AG04450 (cell line): ENCODE results near the gene RGS18. TPM values are rescaled to one million over a fixed set of nuclear protein-coding genes. Genes with fewer than 3 reads are reported as not detected.
"Not testable (repeated sequence)": the region's sequence is repeated elsewhere in the genome, so short reads cannot be mapped to it uniquely, and the experiment has no call there.

Experiments used
- CTCF ChIA-PET: fragments of 300-600, 350-600 bp; formaldehyde crosslinking; extraction: SDS; loops from one replicate; lab custom pipeline; 2022; ENCODE audit warnings: antibody characterized with exemption, inconsistent platforms; lab: Charles Lee
- POLR2A ChIA-PET: fragments of 350-600 bp; formaldehyde crosslinking; extraction: SDS; loops from one replicate; lab custom pipeline; 2021; ENCODE audit warnings: antibody characterized with exemption, inconsistent platforms; lab: Yijun Ruan, JAX
- DNase-seq: peaks from one replicate; pipeline ENCODE4 v3.0.0-alpha.2; 2011; ENCODE audit warnings: low read depth, low spot score
- H3K27ac ChIP-seq: one replicate; pipeline ENCODE4 v1.5.1; 2012; ENCODE audit warnings: low read depth, low read length, control low read depth
- H3K27me3 ChIP-seq: one replicate; pipeline ENCODE4 v1.6.0; 2012; ENCODE audit warnings: low read length; ENCODE audit not compliant: control insufficient read depth, insufficient read depth
- H3K4me3 ChIP-seq: 2 replicates; pipeline ENCODE4 v1.5.1; 2011; ENCODE audit warnings: mild to moderate bottlenecking, low read depth, low read length, control low read depth
- H3K9me3 ChIP-seq: 2 replicates; pipeline ENCODE4 v1.5.1; 2012; ENCODE audit warnings: low read length; ENCODE audit not compliant: control insufficient read depth, insufficient read depth
- CTCF ChIP-seq: IDR thresholded peaks from 2 replicates; pipeline ENCODE4 v1.5.1; 2011; ENCODE audit warnings: low read depth, low read length, control low read depth, inconsistent platforms
- polyA plus RNA-seq: library from polyadenylated mRNA; depleted of rRNA; stranded (reverse); fragments of >200 nt; gene quantifications from 2 replicates; pipeline ENCODE4 v1.2.3, GENCODE V29; 2011

The RGS18 gene
- polyA plus RNA-seq, 1 experiment, result 1.6 TPM

GRCh38 chr1:192122668-192123067 lies 35.6 kb upstream of the RGS18 start:
- ChIA-PET CTCF (no interaction called here), POLR2A (no interaction called here)
- no peaks in the 10 kb centered on the region for H3K27me3 ChIP-seq
- no peak overlapping the region for H3K27ac ChIP-seq
- H3K4me3 ChIP-seq, result no peak overlapping the region
- H3K9me3 ChIP-seq, result no peaks in the 10 kb centered on the region; the same call in 1 of the 2 replicates
- no peak for TF ChIP-seq CTCF
- DNase-seq, result no peak

GRCh38 chr1:192123212-192123611 lies 35.0 kb upstream of the RGS18 start:
- no peaks in the 10 kb centered on the region for H3K27me3 ChIP-seq
- no peak overlapping the region for H3K27ac ChIP-seq
- POLR2A ChIA-PET, result no interaction called here
- no peak for DNase-seq
- H3K9me3 ChIP-seq, result no peaks in the 10 kb centered on the region; the same call in 1 of the 2 replicates
- TF ChIP-seq CTCF, result no peak
- no peak overlapping the region for H3K4me3 ChIP-seq
- CTCF ChIA-PET, result no interaction called here

- DNase-seq, result no peak
- ChIA-PET POLR2A (no interaction called here), CTCF (interaction anchor here (0.6 kb wide), 1 partner anchor 214 kb away, joined by 3 read pairs; no protein-coding TSS in a partner anchor)
- H3K9me3 ChIP-seq, result no peaks in the 10 kb centered on the region; the same call in 1 of the 2 replicates
- H3K27ac ChIP-seq, result no peak overlapping the region
- no peak for TF ChIP-seq CTCF
- H3K27me3 ChIP-seq, result no peaks in the 10 kb centered on the region
- H3K4me3 ChIP-seq, result no peak overlapping the region
Observed at GRCh38 chr1:192126030-192126619, 32.1 kb upstream of the RGS18 start.

GRCh38 chr1:192130175-192130574 lies 28.1 kb upstream of the RGS18 start:
- POLR2A ChIA-PET, result no interaction called here
- H3K27ac ChIP-seq, result no peak overlapping the region
- H3K27me3 ChIP-seq, result no peaks in the 10 kb centered on the region
- no peak for DNase-seq
- peaks cover 3% of the 10 kb centered on the region; the same call in 1 of the 2 replicates for H3K9me3 ChIP-seq
- no peak for TF ChIP-seq CTCF
- CTCF ChIA-PET, result no interaction called here
- no peak overlapping the region for H3K4me3 ChIP-seq

GRCh38 chr1:192130865-192131264 lies 27.4 kb upstream of the RGS18 start:
- CTCF ChIA-PET, H3K4me3 ChIP-seq, H3K27me3 ChIP-seq, POLR2A ChIA-PET, H3K27ac ChIP-seq, DNase-seq, H3K9me3 ChIP-seq: not testable (repeated sequence)
